H9 (cell line): ENCODE results near the gene TYSND1. TPM values are rescaled to one million over a fixed set of nuclear protein-coding genes. Genes with fewer than 3 reads are reported as not detected.

Experiments used
- DNase-seq: peaks from one replicate; pipeline ENCODE4 v3.0.0-alpha.2; 2017
- H2AFZ ChIP-seq: one replicate; pipeline ENCODE4 v1.6.1; 2013; ENCODE audit warnings: mild to moderate bottlenecking, low read length, control low read depth, moderate library complexity
- H2AK5ac ChIP-seq: 2 replicates; pipeline ENCODE4 v1.6.1; 2013; ENCODE audit warnings: low read length, control low read depth, mixed read lengths; ENCODE audit not compliant: insufficient read length
- H2BK120ac ChIP-seq: one replicate; pipeline ENCODE4 v1.6.1; 2013; ENCODE audit warnings: low read depth, mild to moderate bottlenecking, low read length, control low read depth, inconsistent platforms; ENCODE audit not compliant: poor library complexity, severe bottlenecking
- H2BK12ac ChIP-seq: 2 replicates; pipeline ENCODE4 v1.6.1; 2013; ENCODE audit warnings: low read length, control low read depth, mixed read lengths, low read depth; ENCODE audit not compliant: insufficient read length
- H2BK15ac ChIP-seq: 2 replicates; pipeline ENCODE4 v1.6.1; 2013; ENCODE audit warnings: low read depth, low read length, control low read depth
- H2BK20ac ChIP-seq: one replicate; pipeline ENCODE4 v1.6.1; 2013; ENCODE audit warnings: low read depth, mild to moderate bottlenecking, low read length, control low read depth, inconsistent platforms; ENCODE audit not compliant: poor library complexity, severe bottlenecking
- H2BK5ac ChIP-seq: 2 replicates; pipeline ENCODE4 v1.6.1; 2013; ENCODE audit warnings: low read length, control low read depth, mixed read lengths; ENCODE audit not compliant: insufficient read length
- H3K14ac ChIP-seq: 2 replicates; pipeline ENCODE4 v1.6.1; 2013; ENCODE audit warnings: low read length, control low read depth; ENCODE audit not compliant: insufficient read depth
- H3K18ac ChIP-seq: 2 replicates; pipeline ENCODE4 v1.6.1; 2013; ENCODE audit warnings: low read depth, mild to moderate bottlenecking, mixed read lengths, low read length, control low read depth; ENCODE audit not compliant: insufficient read length
- H3K23ac ChIP-seq: 2 replicates; pipeline ENCODE4 v1.6.1; 2013; ENCODE audit warnings: low read length, control low read depth, mixed read lengths, low read depth; ENCODE audit not compliant: insufficient read length
- H3K23me2 ChIP-seq: 2 replicates; pipeline ENCODE4 v1.6.1; 2013; ENCODE audit warnings: low read depth, mild to moderate bottlenecking, mixed read lengths, low read length, control low read depth; ENCODE audit not compliant: insufficient read length, poor library complexity, severe bottlenecking
- H3K27ac ChIP-seq: 2 replicates; pipeline ENCODE4 v1.5.1; 2013; ENCODE audit warnings: low read length, control low read depth, mixed read lengths, low read depth; ENCODE audit not compliant: insufficient read length
- H3K27me3 ChIP-seq: 2 replicates; pipeline ENCODE4 v1.6.1; 2013; ENCODE audit warnings: low read length, control low read depth, inconsistent platforms; ENCODE audit not compliant: insufficient read depth
- H3K4ac ChIP-seq: 2 replicates; pipeline ENCODE4 v1.6.1; 2013; ENCODE audit warnings: low read depth, mild to moderate bottlenecking, control low read depth, inconsistent platforms, low read length, moderate library complexity
- H3K4me1 ChIP-seq: 2 replicates; pipeline ENCODE4 v1.6.1; 2013; ENCODE audit warnings: low read length, control low read depth, inconsistent platforms; ENCODE audit not compliant: insufficient read depth
- H3K4me2 ChIP-seq: 2 replicates; pipeline ENCODE4 v1.6.1; 2013; ENCODE audit warnings: low read length, control low read depth, mixed read lengths; ENCODE audit not compliant: insufficient read length, insufficient read depth
- H3K56ac ChIP-seq: 2 replicates; pipeline ENCODE4 v1.6.1; 2013; ENCODE audit warnings: low read depth, mild to moderate bottlenecking, mixed read lengths, low read length, control low read depth; ENCODE audit not compliant: insufficient read length
- H3K79me1 ChIP-seq: 2 replicates; pipeline ENCODE4 v1.6.1; 2013; ENCODE audit warnings: low read depth, mild to moderate bottlenecking, moderate library complexity, low read length, control low read depth, inconsistent platforms; ENCODE audit not compliant: insufficient read depth, poor library complexity, severe bottlenecking
- H3K79me2 ChIP-seq: 2 replicates; pipeline ENCODE4 v1.6.1; 2013; ENCODE audit warnings: low read length, control low read depth, inconsistent platforms; ENCODE audit not compliant: insufficient read depth
- H3K9ac ChIP-seq: 2 replicates; pipeline ENCODE4 v1.6.1; 2013; ENCODE audit warnings: low read length, control low read depth, mixed read lengths; ENCODE audit not compliant: insufficient read length; ENCODE audit errors: extremely low read depth
- H3K9me3 ChIP-seq: one replicate; pipeline ENCODE4 v1.6.1; 2013; ENCODE audit warnings: low read depth, low read length, inconsistent platforms; ENCODE audit not compliant: control insufficient read depth
- H3T11ph ChIP-seq: one replicate; pipeline ENCODE4 v1.6.1; 2013; ENCODE audit warnings: mild to moderate bottlenecking, low read length, control low read depth, inconsistent platforms
- H4K20me1 ChIP-seq: one replicate; pipeline ENCODE4 v1.6.1; 2013; ENCODE audit not compliant: control insufficient read depth, insufficient read length, insufficient read depth
- H4K5ac ChIP-seq: 2 replicates; pipeline ENCODE4 v1.6.1; 2013; ENCODE audit warnings: low read depth, mild to moderate bottlenecking, mixed read lengths, low read length, control low read depth; ENCODE audit not compliant: insufficient read length
- H4K8ac ChIP-seq: replicated peaks from 2 replicates; pipeline ENCODE4 v1.6.1; 2013; ENCODE audit warnings: low read length, control low read depth, mixed read lengths, low read depth; ENCODE audit not compliant: insufficient read length
- H4K91ac ChIP-seq: 2 replicates; pipeline ENCODE4 v1.6.1; 2013; ENCODE audit warnings: low read depth, mild to moderate bottlenecking, moderate library complexity, mixed read lengths, low read length, control low read depth; ENCODE audit not compliant: insufficient read length
- H3K27ac Mint-ChIP-seq, 3 experiments: 2 replicates in 2 of 3; 3 replicates in 1 of 3; pipeline ENCODE4 v1.8.0; 2020 to 2021; ENCODE audit warnings: mixed read lengths in 3 of 3, mild to moderate bottlenecking in 1 of 3, moderate library complexity in 1 of 3
- H3K27me3 Mint-ChIP-seq: 2 replicates; pipeline ENCODE4 v1.8.0; 2021; ENCODE audit warnings: low read depth, mild to moderate bottlenecking, moderate library complexity, mixed read lengths
- H3K36me3 Mint-ChIP-seq, 3 experiments: 2 replicates in 2 of 3; 3 replicates in 1 of 3; pipeline ENCODE4 v1.8.0; 2020 to 2021; ENCODE audit warnings: low read depth in 3 of 3, mixed read lengths in 3 of 3; ENCODE audit not compliant: insufficient read depth in 1 of 3
- H3K4me1 Mint-ChIP-seq, 2 experiments: 2 replicates each; pipeline ENCODE4 v1.8.0; 2020; ENCODE audit warnings: mixed read lengths in 2 of 2
- H3K4me3 Mint-ChIP-seq, 2 experiments: 2 replicates in 1 of 2; 3 replicates in 1 of 2; pipeline ENCODE4 v1.8.0; 2020 to 2021; ENCODE audit warnings: mild to moderate bottlenecking in 2 of 2, mixed read lengths in 2 of 2, moderate library complexity in 1 of 2
- H3K9me3 Mint-ChIP-seq, 2 experiments: 2 replicates in 1 of 2; 3 replicates in 1 of 2; pipeline ENCODE4 v1.8.0; 2020; ENCODE audit warnings: mild to moderate bottlenecking in 2 of 2, mixed read lengths in 2 of 2, moderate library complexity in 1 of 2
- WGBS: extraction: QIAGEN DNeasy Blood & Tissue Kit; methylation state at CpG from one replicate; pipeline ENCODE4 v1.1.7; 2013; ENCODE audit warnings: missing lambda C conversion rate, low lambda C conversion rate, mixed read lengths; ENCODE audit not compliant: insufficient read length; ENCODE audit errors: extremely low coverage; 5-methylcytosine and 5-hydroxymethylcytosine counted together
- total RNA-seq: library from RNA; stranded (reverse); gene quantifications from 2 replicates; pipeline ENCODE4 v1.2.1, GENCODE V29; 2021
- TF ChIP-seq, protein P1 (sequence below): fragments of 200-600 bp; sonication (generic); conservative IDR thresholded peaks from 3 replicates; pipeline ENCODE4 v1.8.0; 2021; ENCODE audit warnings: antibody characterized with exemption, mild to moderate bottlenecking

Gene TYSND1
- total RNA-seq, 1 experiment from 2014 or later = 12.8 TPM

DNA sequence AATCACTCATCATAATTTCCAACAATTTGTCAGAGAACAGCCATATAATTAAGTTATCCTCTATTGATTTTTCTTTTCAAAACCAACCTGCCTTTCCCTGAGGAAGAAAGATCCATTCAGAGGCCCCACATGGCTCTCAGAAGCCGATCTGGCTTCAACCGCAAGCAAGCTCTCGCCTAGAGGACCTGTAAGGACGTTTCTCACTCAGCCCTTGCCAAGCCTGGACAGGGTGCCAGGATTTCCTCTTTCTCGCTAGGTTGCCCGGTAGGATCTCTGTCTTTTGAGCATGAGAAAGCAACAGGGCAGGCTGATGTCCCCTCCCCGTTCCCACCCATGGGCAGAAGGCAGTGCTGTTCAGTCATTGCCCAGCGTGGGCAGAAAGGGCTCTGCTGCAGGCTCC is 26.9 kb downstream of the TYSND1 start:
- H3K27me3 Mint-ChIP-seq = no peaks in the 10 kb centered on the region
- H3K14ac ChIP-seq = no peak overlapping the region

More for the DNA sequence above, 26.9 kb downstream of the TYSND1 start:
- Histone ChIP-seq H3K79me2 (no peaks in the 10 kb centered on the region), H3K9me3 (no peaks in the 10 kb centered on the region), H3K4me2 (no peak overlapping the region), H3K23ac (no peak overlapping the region), H3K27ac (no peak overlapping the region), H3K27me3 (no peaks in the 10 kb centered on the region), H2BK120ac (no peak overlapping the region), H3K9ac (no peak overlapping the region), H3T11ph (no peak overlapping the region), H4K5ac (no peak overlapping the region), H2BK5ac (no peak overlapping the region), H3K79me1 (no peaks in the 10 kb centered on the region), H3K4me1 (no peaks in the 10 kb centered on the region), H2BK12ac (no peak overlapping the region), H3K23me2 (no peaks in the 10 kb centered on the region), H4K91ac (no peak overlapping the region), H2AFZ (no peak overlapping the region), H4K20me1 (no peaks in the 10 kb centered on the region), H2BK20ac (no peak overlapping the region), H2BK15ac (no peak overlapping the region), H3K56ac (no peak overlapping the region), H4K8ac (no peak overlapping the region), H3K4ac (no peak overlapping the region), H2AK5ac (no peak overlapping the region), H3K18ac (no peak overlapping the region)
- H3K36me3 Mint-ChIP-seq = peaks cover 0 to 3% (median 0%) of the 10 kb centered on the region in 3 experiments; a peak in 1 of 7 replicates
- H3K27ac Mint-ChIP-seq = no peak overlapping the region
- H3K9me3 Mint-ChIP-seq = peaks cover 0 to 2% of the 10 kb centered on the region in 2 experiments; a peak in 1 of 5 replicates
- TF ChIP-seq, protein P1, sequence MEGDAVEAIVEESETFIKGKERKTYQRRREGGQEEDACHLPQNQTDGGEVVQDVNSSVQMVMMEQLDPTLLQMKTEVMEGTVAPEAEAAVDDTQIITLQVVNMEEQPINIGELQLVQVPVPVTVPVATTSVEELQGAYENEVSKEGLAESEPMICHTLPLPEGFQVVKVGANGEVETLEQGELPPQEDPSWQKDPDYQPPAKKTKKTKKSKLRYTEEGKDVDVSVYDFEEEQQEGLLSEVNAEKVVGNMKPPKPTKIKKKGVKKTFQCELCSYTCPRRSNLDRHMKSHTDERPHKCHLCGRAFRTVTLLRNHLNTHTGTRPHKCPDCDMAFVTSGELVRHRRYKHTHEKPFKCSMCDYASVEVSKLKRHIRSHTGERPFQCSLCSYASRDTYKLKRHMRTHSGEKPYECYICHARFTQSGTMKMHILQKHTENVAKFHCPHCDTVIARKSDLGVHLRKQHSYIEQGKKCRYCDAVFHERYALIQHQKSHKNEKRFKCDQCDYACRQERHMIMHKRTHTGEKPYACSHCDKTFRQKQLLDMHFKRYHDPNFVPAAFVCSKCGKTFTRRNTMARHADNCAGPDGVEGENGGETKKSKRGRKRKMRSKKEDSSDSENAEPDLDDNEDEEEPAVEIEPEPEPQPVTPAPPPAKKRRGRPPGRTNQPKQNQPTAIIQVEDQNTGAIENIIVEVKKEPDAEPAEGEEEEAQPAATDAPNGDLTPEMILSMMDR = no peak
- no peak for DNase-seq
- peaks cover 5 to 9% of the 10 kb centered on the region in 2 experiments for H3K4me1 Mint-ChIP-seq
- H3K4me3 Mint-ChIP-seq = no peak overlapping the region
- WGBS = no CpG with 5 or more reads among the region's 8 CpGs
